Gastroesophageal sphincter (tissue), 4 donors: ENCODE measurements around the gene IL4R. TPM values are rescaled to one million over a fixed set of nuclear protein-coding genes. Genes with fewer than 3 reads are reported as not detected.
A peak's percentile ranks its signal among the peaks of the same experiment; 100 is the strongest.

ENCODE experiments used
- ATAC-seq: fragments of 150-250 bp; one replicate; pipeline ENCODE4 v1.9.1; 2016; ENCODE audit warnings: mild to moderate bottlenecking, moderate library complexity
- H3K27ac ChIP-seq, 4 donors: fragments of 200-600 bp; sonication (generic) in 3 of 4; 1 replicate in 3 of 4; 2 replicates in 1 of 4; pipeline ENCODE4 v1.5.1; 2016 to 2019
- H3K27me3 ChIP-seq: fragments of 200-600 bp; sonication (generic); one replicate; pipeline ENCODE4 v1.5.1; 2019
- H3K36me3 ChIP-seq, 2 donors: fragments of 200-600 bp; sonication (generic); one replicate each; pipeline ENCODE4 v1.5.1; 2019; ENCODE audit warnings: control low read depth in 1 of 2
- H3K4me1 ChIP-seq, 3 donors: fragments of 200-600 bp; sonication (generic); 1 replicate in 2 of 3; 2 replicates in 1 of 3; pipeline ENCODE4 v1.5.1; 2016 to 2019; ENCODE audit warnings: control low read depth in 2 of 3
- H3K4me3 ChIP-seq, 2 donors: fragments of 200-600 bp; sonication (generic); one replicate each; pipeline ENCODE4 v1.5.1; 2019; ENCODE audit warnings: mild to moderate bottlenecking in 1 of 2, moderate library complexity in 1 of 2
- H3K9me3 ChIP-seq, 3 donors: fragments of 200-600 bp; sonication (generic); one replicate each; pipeline ENCODE4 v1.5.1; 2017 to 2019; ENCODE audit warnings: control low read depth in 2 of 3
- EP300 ChIP-seq: sonication (generic); formaldehyde crosslinking; IDR thresholded peaks from one replicate; pipeline ENCODE4 v1.6.1; 2017; ENCODE audit warnings: antibody characterized with exemption, mild to moderate bottlenecking
- POLR2A ChIP-seq, 2 donors: fragments of 450-650 bp; IDR thresholded peaks; one replicate each; pipeline ENCODE4 v1.6.1; 2017; ENCODE audit warnings: antibody characterized with exemption in 2 of 2, mild to moderate bottlenecking in 2 of 2, moderate library complexity in 1 of 2
- POLR2AphosphoS5 ChIP-seq: sonication (generic); formaldehyde crosslinking; IDR thresholded peaks from one replicate; pipeline ENCODE4 v1.6.1; 2017; ENCODE audit warnings: antibody characterized with exemption
- WGBS, 2 donors: methylation state at CpG; one replicate each; pipeline ENCODE4 v1.1.5; 2018; ENCODE audit warnings: low coverage in 1 of 2; 5-methylcytosine and 5-hydroxymethylcytosine counted together
- total RNA-seq, 4 donors: library from RNA; depleted of rRNA; stranded (reverse); fragments of >200 nt; gene quantifications; one replicate each; pipeline ENCODE4 v1.1.0, GENCODE V29; 2016
- TF ChIP-seq, protein P1 (sequence below), 4 experiments: fragments of 200-600 bp in 2 of 4; fragments of 450-650 bp in 2 of 4; sonication (generic) in 1 of 4; IDR thresholded peaks; one replicate each; pipeline ENCODE4 v1.5.1; 2017 to 2019; ENCODE audit warnings: antibody characterized with exemption in 4 of 4, mild to moderate bottlenecking in 2 of 4, moderate library complexity in 2 of 4

IL4R gene
- total RNA-seq, 4 donors from 2014 or later, result 72.3 to 212 (median 110) TPM

DNA sequence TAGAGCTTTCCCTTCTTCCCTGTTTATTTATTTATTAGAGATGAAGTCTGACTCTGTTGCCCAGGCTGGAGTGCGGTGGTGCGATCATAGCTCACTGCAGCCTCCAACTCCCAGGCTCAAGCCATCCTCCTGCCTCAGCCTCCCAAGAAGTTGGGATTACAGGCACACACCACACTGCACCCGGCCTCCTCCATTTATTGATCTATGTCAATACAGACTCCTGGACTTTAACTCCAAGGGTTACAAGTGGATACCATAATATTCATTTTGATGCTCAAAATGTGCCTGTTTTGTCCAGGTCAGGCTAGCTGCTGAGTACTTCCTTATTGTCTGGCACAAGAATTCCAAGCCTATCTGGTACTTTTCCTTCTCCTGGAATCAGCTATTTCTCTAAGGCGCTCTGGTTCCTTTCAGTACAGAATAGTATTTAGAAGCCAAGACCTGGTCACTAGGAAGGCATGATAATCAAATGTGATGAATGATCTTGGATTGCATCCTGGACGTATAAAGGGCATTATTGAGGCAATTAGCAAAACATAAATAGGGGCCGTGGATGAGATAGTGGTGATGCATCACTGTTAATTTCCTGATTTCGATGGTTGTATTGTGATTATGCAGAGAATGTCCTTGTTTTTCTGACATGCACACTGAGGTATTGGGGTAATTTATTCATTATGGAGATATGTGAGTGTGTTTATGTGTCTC, 21.7 kb downstream of the IL4R start:
- Histone ChIP-seq H3K36me3 (peaks cover 0 to 61% of the 10 kb centered on the region in 2 donors), H3K4me1 (peaks cover 11 to 98% (median 24%) of the 10 kb centered on the region in 3 donors), H3K9me3 (no peaks in the 10 kb centered on the region), H3K4me3 (peak overlapping the region in 1 of 2 donors; percentile 27), H3K27ac (peak overlapping the region; percentile 90 to 99 (median 98)), H3K27me3 (no peaks in the 10 kb centered on the region)
- WGBS, 2 donors, result 36 to 45% methylated on average over 5 to 7 of the region's 7 CpGs
- peak; percentile 81 for TF ChIP-seq POLR2AphosphoS5
- TF ChIP-seq, protein P1, sequence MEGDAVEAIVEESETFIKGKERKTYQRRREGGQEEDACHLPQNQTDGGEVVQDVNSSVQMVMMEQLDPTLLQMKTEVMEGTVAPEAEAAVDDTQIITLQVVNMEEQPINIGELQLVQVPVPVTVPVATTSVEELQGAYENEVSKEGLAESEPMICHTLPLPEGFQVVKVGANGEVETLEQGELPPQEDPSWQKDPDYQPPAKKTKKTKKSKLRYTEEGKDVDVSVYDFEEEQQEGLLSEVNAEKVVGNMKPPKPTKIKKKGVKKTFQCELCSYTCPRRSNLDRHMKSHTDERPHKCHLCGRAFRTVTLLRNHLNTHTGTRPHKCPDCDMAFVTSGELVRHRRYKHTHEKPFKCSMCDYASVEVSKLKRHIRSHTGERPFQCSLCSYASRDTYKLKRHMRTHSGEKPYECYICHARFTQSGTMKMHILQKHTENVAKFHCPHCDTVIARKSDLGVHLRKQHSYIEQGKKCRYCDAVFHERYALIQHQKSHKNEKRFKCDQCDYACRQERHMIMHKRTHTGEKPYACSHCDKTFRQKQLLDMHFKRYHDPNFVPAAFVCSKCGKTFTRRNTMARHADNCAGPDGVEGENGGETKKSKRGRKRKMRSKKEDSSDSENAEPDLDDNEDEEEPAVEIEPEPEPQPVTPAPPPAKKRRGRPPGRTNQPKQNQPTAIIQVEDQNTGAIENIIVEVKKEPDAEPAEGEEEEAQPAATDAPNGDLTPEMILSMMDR (IDR thresholded peaks at IDR 0.05), result no peak
- no peak for ATAC-seq

DNA sequence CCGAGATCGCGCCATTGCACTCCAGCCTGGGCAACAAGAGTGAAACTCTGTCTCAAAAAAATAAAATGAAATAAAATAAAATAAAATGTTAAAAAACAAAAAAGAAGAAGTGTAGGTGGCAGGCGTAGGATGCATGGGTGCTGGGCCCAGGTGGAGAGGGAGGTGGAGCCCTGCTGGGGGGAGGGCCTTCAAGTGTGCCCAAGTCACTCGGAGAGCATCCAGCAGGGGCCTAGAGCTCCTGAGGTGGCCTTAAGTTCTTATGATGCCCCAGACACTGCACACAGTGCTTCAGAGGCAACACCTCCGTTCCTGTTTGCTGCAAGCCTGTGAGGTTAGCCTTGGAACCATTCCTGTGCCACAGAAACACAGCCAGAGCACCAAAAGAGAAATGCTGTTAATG, 23.2 kb downstream of the IL4R start:
- 8 to 63% methylated on average over 2 to 3 of the region's 6 CpGs for WGBS, 2 donors
- Histone ChIP-seq H3K4me1 (peaks cover 11 to 94% (median 14%) of the 10 kb centered on the region in 3 donors), H3K9me3 (no peaks in the 10 kb centered on the region), H3K36me3 (peaks cover 0 to 71% of the 10 kb centered on the region in 2 donors), H3K27ac (peak overlapping the region; percentile 71 to 99 (median 98)), H3K4me3 (no peak overlapping the region), H3K27me3 (no peaks in the 10 kb centered on the region)
- TF ChIP-seq POLR2AphosphoS5, result no peak
- TF ChIP-seq, protein P1 (IDR thresholded peaks at IDR 0.05), result no peak
- no peak for TF ChIP-seq POLR2A (IDR thresholded peaks at IDR 0.05)
- TF ChIP-seq EP300, result no peak
- peak; percentile 24 for ATAC-seq

DNA sequence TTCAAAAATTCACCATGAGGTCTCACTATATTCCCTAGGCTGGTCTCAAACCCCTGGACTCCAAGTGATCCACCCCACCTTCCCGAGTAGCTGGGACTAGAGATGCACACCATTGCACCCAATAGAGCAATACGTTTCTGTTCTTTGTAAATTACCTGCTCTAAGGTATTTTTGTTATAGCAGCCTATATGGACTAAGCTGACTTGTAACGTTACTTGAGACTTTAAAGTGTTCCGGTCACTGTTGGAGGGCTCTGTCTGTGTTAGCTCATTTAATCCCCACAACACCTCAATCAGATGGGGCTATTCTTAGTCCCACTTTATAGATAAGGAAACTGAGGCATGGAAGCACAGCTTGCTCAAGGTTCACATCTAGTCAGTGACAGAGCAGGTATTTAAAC, 25.4 kb downstream of the IL4R start:
- 90 to 100% methylated on average over 2 to 4 of the region's 4 CpGs for WGBS, 2 donors
- H3K9me3 ChIP-seq, result no peaks in the 10 kb centered on the region
- TF ChIP-seq POLR2AphosphoS5 (no peak), EP300 (no peak), POLR2A (IDR thresholded peaks at IDR 0.05) (no peak)
- TF ChIP-seq, protein P1 (IDR thresholded peaks at IDR 0.05), result no peak
- peaks cover 0 to 80% of the 10 kb centered on the region in 2 donors for H3K36me3 ChIP-seq
- H3K27ac ChIP-seq, result peak overlapping the region in 3 of 4 donors; percentile 11 to 99 (median 61)
- peaks cover 4 to 73% (median 11%) of the 10 kb centered on the region in 3 donors for H3K4me1 ChIP-seq
- no peak overlapping the region for H3K4me3 ChIP-seq
- ATAC-seq, result no peak
- no peaks in the 10 kb centered on the region for H3K27me3 ChIP-seq

DNA sequence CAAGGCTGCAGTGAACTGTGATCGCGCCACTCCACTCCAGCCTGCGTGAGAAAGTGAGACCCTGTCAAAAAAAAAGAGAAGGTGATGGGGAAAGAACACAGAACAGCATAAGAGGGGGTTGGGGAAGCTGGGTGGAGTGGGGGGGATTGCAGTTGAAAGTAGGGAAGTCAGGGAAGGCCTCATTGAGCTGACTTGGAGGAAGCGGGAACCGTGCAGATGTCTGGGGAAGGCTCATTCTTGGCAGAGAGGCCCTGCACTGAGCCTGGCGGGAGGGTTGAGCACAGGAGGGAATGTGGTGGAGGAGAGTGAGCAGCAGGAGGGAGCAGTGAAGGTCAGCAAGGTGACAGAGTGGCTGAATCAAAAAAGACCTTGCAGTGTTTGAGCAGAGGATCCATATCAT, 26.9 kb downstream of the IL4R start:
- Histone ChIP-seq H3K4me1 (peaks cover 4 to 58% (median 5%) of the 10 kb centered on the region in 3 donors), H3K9me3 (no peaks in the 10 kb centered on the region), H3K4me3 (no peak overlapping the region), H3K27me3 (no peaks in the 10 kb centered on the region), H3K36me3 (peaks cover 0 to 82% of the 10 kb centered on the region in 2 donors), H3K27ac (peak overlapping the region in 3 of 4 donors; percentile 34 to 99 (median 61))
- WGBS, 2 donors, result 73 to 82% methylated on average over 3 to 6 of the region's 6 CpGs
- no peak for ATAC-seq
- TF ChIP-seq POLR2A (IDR thresholded peaks at IDR 0.05) (no peak), POLR2AphosphoS5 (no peak), EP300 (no peak)
- TF ChIP-seq, protein P1 (IDR thresholded peaks at IDR 0.05), result no peak

DNA sequence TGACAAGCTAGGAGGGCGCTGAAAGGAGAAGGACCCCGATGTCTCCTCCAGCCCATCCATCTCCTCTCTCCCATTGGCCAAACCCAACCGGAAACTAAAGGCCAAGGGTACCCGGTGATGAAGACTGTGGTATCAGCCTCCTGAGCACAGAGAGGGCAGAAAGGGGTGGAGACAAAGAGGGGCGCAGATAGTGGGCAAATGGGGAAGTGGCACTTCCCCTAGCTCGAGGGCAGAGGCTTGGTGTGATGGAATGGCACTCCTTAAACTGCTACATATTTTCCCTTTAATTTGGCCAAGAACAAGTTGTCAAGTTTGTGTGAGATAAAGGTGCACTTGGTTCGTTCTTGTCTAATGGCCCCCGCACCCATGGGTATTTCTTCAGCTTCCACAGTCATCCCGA, 27.8 kb downstream of the IL4R start:
- Histone ChIP-seq H3K4me3 (no peak overlapping the region), H3K9me3 (no peaks in the 10 kb centered on the region), H3K4me1 (peaks cover 0 to 49% (median 4%) of the 10 kb centered on the region in 3 donors), H3K36me3 (peaks cover 0 to 91% of the 10 kb centered on the region in 2 donors), H3K27ac (peak overlapping the region in 3 of 4 donors; percentile 34 to 99 (median 61)), H3K27me3 (no peaks in the 10 kb centered on the region)
- 80 to 89% methylated on average over 4 of the region's 9 CpGs for whole genome bisulfite sequencing, 2 donors
- no peak for ATAC-seq
- TF ChIP-seq POLR2AphosphoS5 (no peak), POLR2A (IDR thresholded peaks at IDR 0.05) (no peak)
- TF ChIP-seq, protein P1 (IDR thresholded peaks at IDR 0.05), result no peak
